ENCODE data around the gene ATP2B2.

ATP2B2 gene

GRCh38 chr3:10419637-10420232, 85.7 kb downstream of the ATP2B2 start:
- Histone ChIP-seq H3K27ac (ENCODE audit: extremely low read depth, low read depth, low read length) (no peak overlapping the region), H3K4me3 (ENCODE audit: low read depth, low read length) (no peak overlapping the region), H3K4me1 (ENCODE audit: control insufficient read depth, insufficient read depth, low read length) (no peaks in the 10 kb centered on the region), H3K36me3 (ENCODE audit: control insufficient read depth in 2 of 2, insufficient read depth in 1 of 2, low read length in 2 of 2) (no peaks in the 10 kb centered on the region), H3K9me3 (ENCODE audit: control insufficient read depth, insufficient read depth, low read depth, low read length) (no peaks in the 10 kb centered on the region)
- CTCF ChIA-PET, result no interaction called here
- TF ChIP-seq ZNF146 (tag by site-specific recombination; IDR thresholded peaks at IDR 0.05) (no peak), KLF8 (tag by site-specific recombination; IDR thresholded peaks at IDR 0.05) (no peak), KLF7 (tag by site-specific recombination; IDR thresholded peaks at IDR 0.05; ENCODE audit: borderline replicate concordance) (no peak), ZNF521 (tag by site-specific recombination; IDR thresholded peaks at IDR 0.05) (no peak), ZBTB7A (tag by site-specific recombination; IDR thresholded peaks at IDR 0.05; ENCODE audit: low read depth) (no peak), ZNF280D (tag by site-specific recombination; IDR thresholded peaks at IDR 0.05) (no peak), ZBTB1 (tag by site-specific recombination; IDR thresholded peaks at IDR 0.05) (no peak), ZNF174 (tag by site-specific recombination; IDR thresholded peaks at IDR 0.05) (no peak), ZNF248 (tag by site-specific recombination; IDR thresholded peaks at IDR 0.05) (no peak), ZNF791 (tag by site-specific recombination; IDR thresholded peaks at IDR 0.05) (no peak), ZNF747 (tag by site-specific recombination; IDR thresholded peaks at IDR 0.05) (no peak), ZNF221 (tag by site-specific recombination; IDR thresholded peaks at IDR 0.05; ENCODE audit: borderline replicate concordance) (no peak), REST (tag by site-specific recombination; IDR thresholded peaks at IDR 0.05) (no peak)
- TF ChIP-seq, protein P1, sequence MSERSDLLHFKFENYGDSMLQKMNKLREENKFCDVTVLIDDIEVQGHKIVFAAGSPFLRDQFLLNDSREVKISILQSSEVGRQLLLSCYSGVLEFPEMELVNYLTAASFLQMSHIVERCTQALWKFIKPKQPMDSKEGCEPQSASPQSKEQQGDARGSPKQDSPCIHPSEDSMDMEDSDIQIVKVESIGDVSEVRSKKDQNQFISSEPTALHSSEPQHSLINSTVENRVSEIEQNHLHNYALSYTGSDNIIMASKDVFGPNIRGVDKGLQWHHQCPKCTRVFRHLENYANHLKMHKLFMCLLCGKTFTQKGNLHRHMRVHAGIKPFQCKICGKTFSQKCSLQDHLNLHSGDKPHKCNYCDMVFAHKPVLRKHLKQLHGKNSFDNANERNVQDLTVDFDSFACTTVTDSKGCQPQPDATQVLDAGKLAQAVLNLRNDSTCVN (tag by site-specific recombination; optimal IDR thresholded peaks at IDR 0.05), result no peak
- TF ChIP-seq, protein P2, sequence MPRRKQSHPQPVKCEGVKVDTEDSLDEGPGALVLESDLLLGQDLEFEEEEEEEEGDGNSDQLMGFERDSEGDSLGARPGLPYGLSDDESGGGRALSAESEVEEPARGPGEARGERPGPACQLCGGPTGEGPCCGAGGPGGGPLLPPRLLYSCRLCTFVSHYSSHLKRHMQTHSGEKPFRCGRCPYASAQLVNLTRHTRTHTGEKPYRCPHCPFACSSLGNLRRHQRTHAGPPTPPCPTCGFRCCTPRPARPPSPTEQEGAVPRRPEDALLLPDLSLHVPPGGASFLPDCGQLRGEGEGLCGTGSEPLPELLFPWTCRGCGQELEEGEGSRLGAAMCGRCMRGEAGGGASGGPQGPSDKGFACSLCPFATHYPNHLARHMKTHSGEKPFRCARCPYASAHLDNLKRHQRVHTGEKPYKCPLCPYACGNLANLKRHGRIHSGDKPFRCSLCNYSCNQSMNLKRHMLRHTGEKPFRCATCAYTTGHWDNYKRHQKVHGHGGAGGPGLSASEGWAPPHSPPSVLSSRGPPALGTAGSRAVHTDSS (tag by site-specific recombination; IDR thresholded peaks at IDR 0.05), result no peak
- POLR2A ChIA-PET, result interaction anchor here (0.6 kb wide), 1 partner anchor 133 kb away, joined by 3 read pairs; no protein-coding TSS in a partner anchor

- ChIA-PET CTCF (interaction anchor here (0.7 to 1.9 kb wide), 6 partner anchors 9 to 322 kb away, joined by 3 to 7 read pairs (median 5); no protein-coding TSS in a partner anchor), POLR2A (no interaction called here)
- Histone ChIP-seq H3K36me3 (ENCODE audit: control insufficient read depth in 2 of 2, insufficient read depth in 1 of 2, low read length in 2 of 2) (no peaks in the 10 kb centered on the region), H3K4me1 (ENCODE audit: control insufficient read depth, insufficient read depth, low read length) (no peaks in the 10 kb centered on the region), H3K4me3 (ENCODE audit: low read depth, low read length) (no peak overlapping the region), H3K27ac (ENCODE audit: extremely low read depth, low read depth, low read length) (no peak overlapping the region), H3K9me3 (ENCODE audit: control insufficient read depth, insufficient read depth, low read depth, low read length) (no peaks in the 10 kb centered on the region)
- TF ChIP-seq ZNF311 (tag by site-specific recombination; IDR thresholded peaks at IDR 0.05; ENCODE audit: borderline replicate concordance) (no peak), ZNF654 (tag by site-specific recombination; IDR thresholded peaks at IDR 0.05; ENCODE audit: low read depth) (peak; percentile 41), CTCF (tag by site-specific recombination; IDR thresholded peaks at IDR 0.05) (peak; percentile 70)
Observed at GRCh38 chr3:10417847-10418246, 87.5 kb downstream of the ATP2B2 start.
